H1 (cell line): ENCODE measurements around the gene RNF126. TPM values are rescaled to one million over a fixed set of nuclear protein-coding genes. Genes with fewer than 3 reads are reported as not detected.

ENCODE experiments used
- CTCF ChIA-PET: fragments of 300-600 bp; sonication (Branson Sonifier 250); formaldehyde crosslinking; loops from one replicate; lab custom pipeline; 2021; ENCODE audit not compliant: partially characterized antibody; lab: Charles Lee
- POLR2A ChIA-PET: fragments of 300-600 bp; sonication (Branson Sonifier 250); formaldehyde crosslinking; loops from one replicate; lab custom pipeline; 2021; ENCODE audit warnings: inconsistent platforms; ENCODE audit not compliant: partially characterized antibody; lab: Charles Lee
- DNase-seq, 2 experiments: peaks; one replicate each; pipeline versions ENCODE4 v3.0.0 to v3.0.0-alpha.2; 2010 to 2022; ENCODE audit warnings: low spot score in 2 of 2, low read depth in 1 of 2, mixed read lengths in 1 of 2
- FAIRE-seq: peaks from 2 replicates; lab custom pipeline; 2011; peaks lifted over from hg19 to GRCh38; lab: Jason Lieb, UNC
- H2AFZ ChIP-seq: 2 replicates; pipeline ENCODE4 v1.8.1; 2012; ENCODE audit warnings: low read length, inconsistent platforms
- H2AK5ac ChIP-seq: 2 replicates; pipeline ENCODE4 v1.6.1; 2013; ENCODE audit warnings: low read depth, low read length
- H2BK120ac ChIP-seq: replicated peaks from 2 replicates; pipeline ENCODE3; 2013; ENCODE audit warnings: low read depth, low read length, inconsistent platforms
- H2BK12ac ChIP-seq: 2 replicates; pipeline ENCODE4 v1.6.1; 2013; ENCODE audit warnings: low read depth, low read length
- H2BK15ac ChIP-seq: 2 replicates; pipeline ENCODE4 v1.6.1; 2013; ENCODE audit warnings: low read length
- H2BK20ac ChIP-seq: 2 replicates; pipeline ENCODE4 v1.6.1; 2013; ENCODE audit warnings: low read length
- H2BK5ac ChIP-seq: 2 replicates; pipeline ENCODE4 v1.6.1; 2013; ENCODE audit warnings: low read depth, low read length
- H3K14ac ChIP-seq: 2 replicates; pipeline ENCODE4 v1.6.1; 2013; ENCODE audit warnings: inconsistent platforms; ENCODE audit not compliant: insufficient read length
- H3K18ac ChIP-seq: 2 replicates; pipeline ENCODE4 v1.6.1; 2013; ENCODE audit warnings: low read length; ENCODE audit errors: extremely low read depth
- H3K23ac ChIP-seq: 2 replicates; pipeline ENCODE4 v1.6.1; 2013; ENCODE audit warnings: inconsistent platforms; ENCODE audit not compliant: insufficient read length
- H3K23me2 ChIP-seq: 2 replicates; pipeline ENCODE4 v1.6.1; 2013; ENCODE audit warnings: low read depth, low read length
- H3K27ac ChIP-seq: 2 replicates; pipeline ENCODE4 v1.6.1; 2011; ENCODE audit warnings: low read depth, low read length, inconsistent platforms
- H3K27me3 ChIP-seq, 4 experiments: replicated peaks in 1 of 4; 1 replicate in 1 of 4; 2 replicates in 3 of 4; pipeline versions ENCODE4 v1.6.1 to v1.8.1; 2011 to 2013; ENCODE audit warnings: low read length in 3 of 4, mild to moderate bottlenecking in 3 of 4, inconsistent platforms in 2 of 4, mixed read lengths in 2 of 4, moderate library complexity in 1 of 4; ENCODE audit not compliant: control insufficient read depth in 3 of 4, insufficient read depth in 3 of 4; ENCODE audit errors: extremely low read depth in 1 of 4
- H3K36me3 ChIP-seq, 4 experiments: 2 replicates each; pipeline versions ENCODE4 v1.6.1 to v1.8.1; 2011 to 2013; ENCODE audit warnings: mild to moderate bottlenecking in 4 of 4, low read length in 3 of 4, moderate library complexity in 2 of 4, control low read depth in 1 of 4, inconsistent platforms in 1 of 4; ENCODE audit not compliant: insufficient read depth in 4 of 4, control insufficient read depth in 2 of 4
- H3K4ac ChIP-seq: replicated peaks from 2 replicates; pipeline ENCODE3; 2013; ENCODE audit warnings: low read length, low read depth, mixed read lengths, inconsistent platforms; ENCODE audit not compliant: insufficient read length
- H3K4me1 ChIP-seq, 4 experiments: replicated peaks in 1 of 4; 1 replicate in 1 of 4; 2 replicates in 3 of 4; pipeline versions ENCODE4 v1.6.1 to v1.8.1; 2011 to 2013; ENCODE audit warnings: low read length in 3 of 4, inconsistent platforms in 2 of 4, mixed read lengths in 1 of 4; ENCODE audit not compliant: insufficient read depth in 4 of 4, control insufficient read depth in 3 of 4
- H3K4me2 ChIP-seq, 2 experiments: 2 replicates each; pipeline versions ENCODE4 v1.6.1 to v1.8.1; 2011 to 2013; ENCODE audit warnings: low read depth in 2 of 2, low read length in 2 of 2, control low read depth in 1 of 2, inconsistent platforms in 1 of 2, mild to moderate bottlenecking in 1 of 2; ENCODE audit not compliant: insufficient read depth in 1 of 2
- H3K4me3 ChIP-seq, 4 experiments: fragments of 200-600, 300-600 bp in 1 of 4; sonication (generic), shearing (Covaris generic), sonication (Bioruptor Twin) in 1 of 4; 2 replicates each; pipeline versions ENCODE4 v1.5.1 to v1.8.1; 2011 to 2016; ENCODE audit warnings: low read length in 4 of 4, low read depth in 3 of 4, control low read depth in 2 of 4, inconsistent platforms in 2 of 4, mild to moderate bottlenecking in 2 of 4, mixed read lengths in 1 of 4, moderate library complexity in 1 of 4; ENCODE audit not compliant: insufficient read depth in 2 of 4; ENCODE audit errors: extremely low read depth in 1 of 4
- H3K56ac ChIP-seq: replicated peaks from 2 replicates; pipeline ENCODE3; 2013; ENCODE audit warnings: low read depth, mild to moderate bottlenecking, mixed read lengths, low read length, inconsistent platforms; ENCODE audit not compliant: insufficient read length
- H3K79me1 ChIP-seq: 2 replicates; pipeline ENCODE4 v1.6.1; 2013; ENCODE audit warnings: low read depth, low read length, control low read depth
- H3K79me2 ChIP-seq, 2 experiments: 2 replicates each; pipeline versions ENCODE4 v1.6.1 to v1.8.1; 2012 to 2013; ENCODE audit warnings: low read length in 2 of 2, mild to moderate bottlenecking in 2 of 2, inconsistent platforms in 1 of 2; ENCODE audit not compliant: insufficient read depth in 2 of 2, control insufficient read depth in 1 of 2
- H3K9ac ChIP-seq, 4 experiments: replicated peaks in 1 of 4; 1 replicate in 1 of 4; 2 replicates in 3 of 4; pipeline versions ENCODE4 v1.6.1 to v1.8.1; 2011 to 2013; ENCODE audit warnings: low read depth in 3 of 4, low read length in 3 of 4, control low read depth in 2 of 4, mild to moderate bottlenecking in 2 of 4, moderate library complexity in 2 of 4, inconsistent platforms in 1 of 4; ENCODE audit errors: extremely low read depth in 1 of 4
- H3K9me3 ChIP-seq, 2 experiments: 2 replicates each; pipeline versions ENCODE4 v1.6.1 to v1.8.1; 2012 to 2013; ENCODE audit warnings: mild to moderate bottlenecking in 2 of 2, moderate library complexity in 2 of 2, control low read depth in 1 of 2, inconsistent platforms in 1 of 2, low read depth in 1 of 2, low read length in 1 of 2, mixed read lengths in 1 of 2; ENCODE audit not compliant: insufficient read depth in 2 of 2
- H4K20me1 ChIP-seq, 2 experiments: replicated peaks in 1 of 2; 2 replicates each; pipeline versions ENCODE3 to v1.8.1; 2011 to 2013; ENCODE audit warnings: inconsistent platforms in 2 of 2, low read length in 2 of 2, mild to moderate bottlenecking in 1 of 2; ENCODE audit not compliant: insufficient read depth in 2 of 2, control insufficient read depth in 1 of 2
- H4K5ac ChIP-seq: 2 replicates; pipeline ENCODE4 v1.6.1; 2013; ENCODE audit warnings: low read length, low read depth, mixed read lengths, inconsistent platforms; ENCODE audit not compliant: insufficient read length
- H4K8ac ChIP-seq: 2 replicates; pipeline ENCODE4 v1.8.0; 2013; ENCODE audit warnings: mild to moderate bottlenecking, moderate library complexity, low read length, inconsistent platforms; ENCODE audit not compliant: insufficient read depth; ENCODE audit errors: extremely low read depth
- H4K91ac ChIP-seq: replicated peaks from 2 replicates; pipeline ENCODE3; 2013; ENCODE audit warnings: low read length, mixed read lengths, inconsistent platforms; ENCODE audit not compliant: insufficient read length
- ASH2L ChIP-seq: fragments of 200-600, 300-600 bp; sonication (generic); IDR thresholded peaks from one replicate; pipeline ENCODE4 v1.7.1; 2017; ENCODE audit warnings: low read length
- ATF3 ChIP-seq: IDR thresholded peaks from 2 replicates; pipeline ENCODE4 v1.6.1; 2011; ENCODE audit warnings: low read depth, mild to moderate bottlenecking, low read length; ENCODE audit not compliant: insufficient read depth
- BRCA1 ChIP-seq: IDR thresholded peaks from 2 replicates; pipeline ENCODE4 v1.6.1; 2012; ENCODE audit warnings: low read depth, low read length, improper control_type of control experiment
- EZH2 ChIP-seq: fragments of 200-600 bp; sonication (generic); IDR thresholded peaks from 2 replicates; pipeline ENCODE4 v1.7.1; 2012; ENCODE audit warnings: low read depth, mild to moderate bottlenecking, moderate library complexity, low read length, inconsistent platforms; ENCODE audit not compliant: severe bottlenecking
- MAFK ChIP-seq: IDR thresholded peaks from 2 replicates; pipeline ENCODE4 v1.6.1; 2012; ENCODE audit warnings: low read depth, mild to moderate bottlenecking, improper control_type of control experiment, low read length
- NRF1 ChIP-seq: IDR thresholded peaks from 2 replicates; pipeline ENCODE4 v1.6.1; 2011; ENCODE audit warnings: mild to moderate bottlenecking, low read depth, low read length, improper control_type of control experiment
- RNF2 ChIP-seq: fragments of 200-900, 300-1000 bp; sonication (generic); IDR thresholded peaks from 2 replicates; pipeline ENCODE4 v1.7.1; 2016; ENCODE audit warnings: borderline replicate concordance, low read depth, mild to moderate bottlenecking, antibody characterized with exemption, low read length; ENCODE audit not compliant: poor library complexity, severe bottlenecking; ENCODE audit errors: missing control alignments
- SP1 ChIP-seq: IDR thresholded peaks from 2 replicates; pipeline ENCODE4 v1.6.1; 2011; ENCODE audit warnings: low read depth, low read length
- SP2 ChIP-seq: IDR thresholded peaks from 2 replicates; pipeline ENCODE4 v1.6.1; 2012; ENCODE audit warnings: mild to moderate bottlenecking, low read length, inconsistent platforms
- SRF ChIP-seq: IDR thresholded peaks from 2 replicates; pipeline ENCODE4 v1.6.1; 2011; ENCODE audit warnings: mild to moderate bottlenecking, low read depth, low read length, moderate library complexity
- WGBS, 2 experiments: shearing (Covaris generic) in 1 of 2; methylation state at CpG; one replicate each; pipeline versions ENCODE4 v1.1.6 to v1.1.7; 2013 to 2015; ENCODE audit warnings: low lambda C conversion rate in 2 of 2, mixed read lengths in 2 of 2, inconsistent platforms in 1 of 2, low coverage in 1 of 2, missing lambda C conversion rate in 1 of 2; ENCODE audit not compliant: insufficient replicate concordance in 2 of 2, insufficient coverage in 1 of 2, insufficient read length in 1 of 2; ENCODE audit errors: extremely low coverage in 1 of 2, missing lambda C conversion rate in 1 of 2; 5-methylcytosine and 5-hydroxymethylcytosine counted together
- polyA plus RNA-seq, 7 experiments: library from polyadenylated mRNA; depleted of rRNA in 3 of 7; stranded (reverse) in 5 of 7; unstranded in 2 of 7; fragments of >200 nt in 5 of 7; fragments of 200-250 nt in 2 of 7; gene quantifications; 1 replicate in 5 of 7; 2 replicates in 1 of 7; 4 replicates in 1 of 7; pipeline versions ENCODE4 v1.2.1 to v1.2.3, GENCODE V29; 2011 to 2013; ENCODE audit warnings: missing spikeins in 2 of 7, mixed read lengths in 2 of 7
- total RNA-seq: library from RNA; stranded (reverse); fragmentation: NEBNext Ultra II Directional; extraction: Animal tissue kit (Norgen Biotek cat#: 25700); gene quantifications from 2 replicates; pipeline ENCODE4 v1.2.1, GENCODE V29; 2021

RNF126 gene
- total and polyA plus RNA-seq, 2 of the 8 experiments (the other 6 are each of a cell fraction or from before 2014, with no cell fraction given), result 21.8 to 68.0 TPM

GRCh38 chr19:676007-676338 is 13.0 kb upstream of the RNF126 start:
- Histone ChIP-seq H2BK12ac (no peak overlapping the region), H3K79me2 (no peaks in the 10 kb centered on the region), H4K5ac (no peak overlapping the region), H2BK15ac (no peak overlapping the region), H4K8ac (no peak overlapping the region), H3K14ac (no peak overlapping the region), H3K4me1 (peaks cover 0 to 10% (median 1%) of the 10 kb centered on the region in 4 experiments; a peak in 4 of 7 replicates), H3K36me3 (no peaks in the 10 kb centered on the region), H3K9me3 (no peaks in the 10 kb centered on the region), H2AFZ (no peak overlapping the region), H2BK5ac (no peak overlapping the region), H3K9ac (no peak overlapping the region), H2BK20ac (no peak overlapping the region), H3K27me3 (peaks cover 0 to 22% (median 10%) of the 10 kb centered on the region in 4 experiments; a peak in 5 of 7 replicates), H3K18ac (no peak overlapping the region), H4K91ac (no peak overlapping the region), H3K23ac (no peak overlapping the region), H2AK5ac (no peak overlapping the region), H3K4me3 (peak overlapping the region in 1 of 4 experiments; percentile 15; a peak in 1 of 8 replicates), H3K4me2 (peak overlapping the region; percentile 24 to 42; a peak in 2 of 4 replicates), H4K20me1 (peaks cover 0 to 7% of the 10 kb centered on the region in 2 experiments), H3K27ac (no peak overlapping the region), H3K23me2 (peaks cover 6% of the 10 kb centered on the region; the same call in 1 of the 2 replicates), H2BK120ac (no peak overlapping the region), H3K4ac (no peak overlapping the region), H3K56ac (no peak overlapping the region), H3K79me1 (0 out of 2 replicates have a peak, but pooled peaks cover 3% of the 10 kb centered on the region)
- ChIA-PET POLR2A (interaction anchor here (0.8 to 1.5 kb wide), 5 partner anchors 13 to 92 kb away, joined by 3 to 10 read pairs (median 3); partner anchors contain the start of genes PALM and RNF126), CTCF (interaction anchor here (0.6 to 1.3 kb wide), 6 partner anchors 27 to 1483 kb away, joined by 3 to 5 read pairs (median 3); no protein-coding TSS in a partner anchor)
- WGBS, 2 experiments, result 73% methylated on average over 8 of the region's 31 CpGs; no CpG with 5 or more reads in 1 of the 2 experiments
- DNase-seq (no peak), FAIRE-seq (no peak)
- TF ChIP-seq EZH2 (no peak), MAFK (no peak), SP2 (no peak), BRCA1 (no peak), RNF2 (no peak), NRF1 (no peak), SRF (no peak), SP1 (no peak), ASH2L (no peak), ATF3 (no peak)
